Endothelial cell of umbilical vein (primary cell): ENCODE results near the gene HNRNPA2B1. TPM values are rescaled to one million over a fixed set of nuclear protein-coding genes. Genes with fewer than 3 reads are reported as not detected.

Source experiments
- BruUV-seq: library from RNA; stranded (reverse); fragments of 400-500 nt; replicated peaks from 2 replicates; lab custom pipeline; 2021; lab: Mats Ljungman, UMichigan
- CTCF ChIA-PET: fragments of 300-600, 350-600 bp; sonication (Branson Sonifier 250); formaldehyde crosslinking; loops from one replicate; lab custom pipeline; 2021; ENCODE audit warnings: antibody characterized with exemption, inconsistent platforms; lab: Charles Lee
- POLR2A ChIA-PET: fragments of 300-600, 350-600 bp; sonication (Branson Sonifier 250); formaldehyde crosslinking; loops from one replicate; lab custom pipeline; 2021; ENCODE audit warnings: antibody characterized with exemption, inconsistent platforms; lab: Charles Lee
- DNase-seq: peaks from one replicate; pipeline ENCODE4 v3.0.0-alpha.2; 2011; ENCODE audit warnings: low read depth, low spot score
- FAIRE-seq: peaks from 2 replicates; lab custom pipeline; 2011; peaks lifted over from hg19 to GRCh38; lab: Jason Lieb, UNC
- H2AFZ ChIP-seq: 2 replicates; pipeline ENCODE4 v1.6.0; 2012; ENCODE audit warnings: low read depth, low read length, control low read depth, inconsistent platforms
- H3K27ac ChIP-seq: 2 replicates; pipeline ENCODE4 v1.5.1; 2011; ENCODE audit warnings: low read depth, mild to moderate bottlenecking, control low read depth, low read length, moderate library complexity; ENCODE audit not compliant: insufficient read depth
- H3K27me3 ChIP-seq, 2 experiments: 2 replicates each; pipeline versions ENCODE4 v1.6.0 to v1.6.1; 2011; ENCODE audit warnings: low read length in 2 of 2, mixed read lengths in 1 of 2; ENCODE audit not compliant: control insufficient read depth in 2 of 2, insufficient read depth in 2 of 2
- H3K36me3 ChIP-seq, 2 experiments: 2 replicates in 1 of 2; 3 replicates in 1 of 2; pipeline ENCODE4 v1.5.1; 2011; ENCODE audit warnings: low read length in 2 of 2, mild to moderate bottlenecking in 1 of 2, moderate library complexity in 1 of 2; ENCODE audit not compliant: control insufficient read depth in 2 of 2, insufficient read depth in 2 of 2; ENCODE audit errors: extremely low read depth in 1 of 2
- H3K4me1 ChIP-seq: 3 replicates; pipeline ENCODE4 v1.5.1; 2011; ENCODE audit warnings: mild to moderate bottlenecking, low read length; ENCODE audit not compliant: control insufficient read depth, insufficient read depth; ENCODE audit errors: extremely low read depth
- H3K4me2 ChIP-seq: 2 replicates; pipeline ENCODE4 v1.6.1; 2011; ENCODE audit warnings: low read length, control low read depth, mixed read lengths; ENCODE audit not compliant: insufficient read depth
- H3K4me3 ChIP-seq, 3 experiments: fragments of 200-600 bp in 1 of 3; sonication (generic), shearing (Covaris generic) in 1 of 3; replicated peaks in 1 of 3; 2 replicates each; pipeline ENCODE4 v1.5.1; 2011 to 2016; ENCODE audit warnings: control low read depth in 3 of 3, low read length in 3 of 3, mild to moderate bottlenecking in 2 of 3, inconsistent platforms in 1 of 3, low read depth in 1 of 3, moderate library complexity in 1 of 3; ENCODE audit not compliant: insufficient read depth in 1 of 3
- H3K79me2 ChIP-seq: 2 replicates; pipeline ENCODE4 v1.6.0; 2012; ENCODE audit warnings: low read length, inconsistent platforms; ENCODE audit not compliant: control insufficient read depth, insufficient read depth
- H3K9ac ChIP-seq: replicated peaks from 2 replicates; pipeline ENCODE3; 2011; ENCODE audit warnings: low read length, control low read depth; ENCODE audit not compliant: insufficient read depth; ENCODE audit errors: extremely low read depth
- H3K9me1 ChIP-seq: replicated peaks from 3 replicates; pipeline ENCODE4 v1.6.0; 2011; ENCODE audit warnings: mild to moderate bottlenecking, low read length; ENCODE audit not compliant: control insufficient read depth, insufficient read depth; ENCODE audit errors: extremely low read depth
- H3K9me3 ChIP-seq: replicated peaks from 2 replicates; pipeline ENCODE4 v1.5.1; 2012; ENCODE audit warnings: low read length, inconsistent platforms; ENCODE audit not compliant: control insufficient read depth, insufficient read depth
- H4K20me1 ChIP-seq: replicated peaks from 2 replicates; pipeline ENCODE3; 2011; ENCODE audit warnings: mild to moderate bottlenecking, low read length; ENCODE audit not compliant: control insufficient read depth, insufficient read depth; ENCODE audit errors: extremely low read depth
- CTCF ChIP-seq, 2 donors: IDR thresholded peaks; 1 replicate in 1 of 2; 2 replicates in 1 of 2; pipeline ENCODE4 v1.5.1; 2011; ENCODE audit warnings: low read length in 2 of 2, mild to moderate bottlenecking in 2 of 2, moderate library complexity in 2 of 2, control low read depth in 1 of 2, inconsistent platforms in 1 of 2, low read depth in 1 of 2; ENCODE audit not compliant: insufficient read depth in 1 of 2; ENCODE audit errors: extremely low read depth in 1 of 2
- EZH2 ChIP-seq: IDR thresholded peaks from 2 replicates; pipeline ENCODE4 v1.6.1; 2012; ENCODE audit warnings: borderline replicate concordance, low read depth, mild to moderate bottlenecking, moderate library complexity, low read length, inconsistent platforms; ENCODE audit not compliant: severe bottlenecking
- FOS ChIP-seq: IDR thresholded peaks from 2 replicates; pipeline ENCODE4 v1.6.1; 2011; ENCODE audit warnings: mild to moderate bottlenecking, low read length, moderate library complexity, borderline replicate concordance; ENCODE audit not compliant: insufficient read depth
- GATA2 ChIP-seq: IDR thresholded peaks from 2 replicates; pipeline ENCODE4 v1.7.0; 2011; ENCODE audit warnings: low read depth, mild to moderate bottlenecking, moderate library complexity, mixed read lengths, low read length; ENCODE audit not compliant: insufficient read length, insufficient read depth
- JUN ChIP-seq: IDR thresholded peaks from 2 replicates; pipeline ENCODE4 v1.6.1; 2011; ENCODE audit warnings: borderline replicate concordance, low read depth; ENCODE audit not compliant: insufficient read length, insufficient read depth
- MAX ChIP-seq: IDR thresholded peaks from 2 replicates; pipeline ENCODE4 v1.6.1; 2011; ENCODE audit not compliant: insufficient read depth, insufficient read length
- MYC ChIP-seq: IDR thresholded peaks from one replicate; pipeline ENCODE4 v1.6.1; 2011; ENCODE audit warnings: mild to moderate bottlenecking, low read depth, low read length
- POLR2A ChIP-seq: IDR thresholded peaks from 2 replicates; pipeline ENCODE4 v1.6.1; 2012; ENCODE audit warnings: low read depth, mild to moderate bottlenecking, control low read depth, low read length
- POLR2AphosphoS5 ChIP-seq: IDR thresholded peaks from 2 replicates; pipeline ENCODE4 v1.6.1; 2012; ENCODE audit warnings: low read depth, mild to moderate bottlenecking, control low read depth, low read length, moderate library complexity; ENCODE audit not compliant: insufficient read depth
- dilution Hi-C: fragments of 300-500 bp; cut with MboI; formaldehyde crosslinking; loops from one replicate; pipeline ENCODE4 v1.15.0; 2019; ENCODE audit warnings: low sequenced_read_pairs; ENCODE audit not compliant: extremely low pct_ligation_motif_present
- intact Hi-C: fragments of 100-400 bp; cut with micrococcal nuclease; formaldehyde crosslinking; loops from one replicate; pipeline ENCODE4 v1.10.0; 2022
- polyA plus RNA-seq, 4 experiments: library from polyadenylated mRNA; depleted of rRNA in 3 of 4; stranded (reverse) in 3 of 4; unstranded in 1 of 4; fragments of >200 nt; gene quantifications; 2 replicates each; pipeline versions ENCODE4 v1.2.1 to v1.2.3, GENCODE V29; 2011 to 2012; ENCODE audit warnings: missing spikeins in 1 of 4
- total RNA-seq: library from RNA; stranded (reverse); gene quantifications from 2 replicates; pipeline ENCODE4 v1.2.3, GENCODE V29; 2021

HNRNPA2B1 gene
- total and polyA plus RNA-seq, 2 donors (not counting 3 experiments of a cell fraction or from before 2014, with no cell fraction given): 198 to 703 TPM

- Histone ChIP-seq H3K9me3 (no peaks in the 10 kb centered on the region), H3K9me1 (no peaks in the 10 kb centered on the region), H3K4me1 (peaks cover 43% of the 10 kb centered on the region), H3K36me3 (peaks cover 37 to 81% of the 10 kb centered on the region in 2 experiments), H4K20me1 (peaks cover 46% of the 10 kb centered on the region), H3K4me2 (no peak overlapping the region), H3K9ac (no peak overlapping the region), H3K27me3 (no peaks in the 10 kb centered on the region), H3K27ac (no peak overlapping the region), H2AFZ (no peak overlapping the region), H3K79me2 (peaks cover 81% of the 10 kb centered on the region), H3K4me3 (no peak overlapping the region)
- dilution Hi-C loops (loop anchor here (25.0 kb wide), 1 partner anchor 970 kb away; the partner anchor contains the start of genes HOXA10, HOXA3, HOXA7 and HOXA9), intact Hi-C loops (no loop called here)
- ChIA-PET POLR2A (interaction anchor here (0.7 to 2.1 kb wide), 5 partner anchors 8 to 933 kb away, joined by 3 to 10 read pairs (median 3); partner anchors contain the start of genes HNRNPA2B1 and NFE2L3), CTCF (interaction anchor here (1.0 to 5.7 kb wide), 7 partner anchors 9 to 476 kb away, joined by 3 to 36 read pairs (median 5); partner anchors contain the start of gene NFE2L3)
- FAIRE-seq (no peak), DNase-seq (no peak)
- TSS peak; percentile 69 for BruUV-seq
- TF ChIP-seq EZH2 (no peak), CTCF (IDR thresholded peaks at IDR 0.05; ENCODE audit: extremely low read depth in 1 of 2, insufficient read depth in 1 of 2, low read depth in 1 of 2, low read length in 2 of 2) (no peak), FOS (no peak), GATA2 (no peak), MYC (no peak), POLR2AphosphoS5 (no peak), POLR2A (no peak), MAX (no peak), JUN (no peak)
Measured at GRCh38 chr7:26191974-26192479, 8.5 kb downstream of the HNRNPA2B1 start.
